ENCODE measurements around the gene ZDHHC5.

ZDHHC5 gene

DNA sequence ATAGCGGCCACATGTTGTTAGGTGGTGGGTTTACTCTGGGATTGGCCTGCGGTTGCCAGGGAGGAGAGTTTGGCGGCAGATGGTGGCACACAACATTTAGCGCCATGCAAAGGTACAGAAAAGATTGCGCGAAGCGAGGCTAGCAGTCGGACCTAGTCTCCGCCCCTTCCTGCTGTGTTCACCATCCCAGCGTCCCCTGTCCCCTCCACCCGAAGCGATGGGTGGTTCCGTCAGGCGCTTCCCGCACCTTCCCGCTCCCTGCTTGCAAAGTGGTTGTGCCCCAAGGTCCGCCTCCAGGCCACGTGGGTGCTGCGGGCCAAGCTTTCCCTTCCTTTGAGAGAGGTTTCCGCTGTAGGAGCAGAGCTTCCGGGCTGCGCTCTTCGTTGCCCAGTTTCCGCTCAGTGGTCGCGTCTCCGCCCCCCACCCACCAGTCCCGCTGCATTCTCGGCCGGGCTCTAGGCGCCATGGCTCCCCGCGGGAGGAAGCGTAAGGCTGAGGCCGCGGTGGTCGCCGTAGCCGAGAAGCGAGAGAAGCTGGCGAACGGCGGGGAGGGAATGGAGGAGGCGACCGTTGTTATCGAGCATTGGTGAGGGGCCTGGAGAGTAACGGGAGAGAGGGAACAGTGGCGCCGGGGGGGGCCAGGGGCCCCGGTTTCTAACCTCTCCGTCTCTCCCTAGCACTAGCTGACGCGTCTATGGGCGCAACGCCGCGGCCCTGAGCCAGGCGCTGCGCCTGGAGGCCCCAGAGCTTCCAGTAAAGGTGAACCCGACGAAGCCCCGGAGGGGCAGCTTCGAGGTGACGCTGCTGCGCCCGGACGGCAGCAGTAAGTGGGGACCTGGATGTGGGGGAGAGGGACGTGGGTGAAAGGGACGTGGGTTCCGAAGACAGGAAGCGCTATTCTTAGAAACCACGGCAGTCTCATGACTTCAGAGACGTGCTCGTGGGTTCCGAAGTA is 73.5 kb downstream of the ZDHHC5 start, which contains the start of gene SELENOH:
TSS of gene SELENOH (plus strand) at position 360 of the 955 bp plus-strand sequence. CDS start at position 465, 105 bp downstream.
- peak; percentile 98 for DNase-seq

GRCh38 chr11:57742087-57742452 is 74.2 kb downstream of the ZDHHC5 start:
- DNase-seq = peak; percentile 31

GRCh38 chr11:57744357-57744756 is 76.4 kb downstream of the ZDHHC5 start:
- no peak for DNase-seq

GRCh38 chr11:57745206-57745605 is 77.3 kb downstream of the ZDHHC5 start:
- DNase-seq = no peak

DNA sequence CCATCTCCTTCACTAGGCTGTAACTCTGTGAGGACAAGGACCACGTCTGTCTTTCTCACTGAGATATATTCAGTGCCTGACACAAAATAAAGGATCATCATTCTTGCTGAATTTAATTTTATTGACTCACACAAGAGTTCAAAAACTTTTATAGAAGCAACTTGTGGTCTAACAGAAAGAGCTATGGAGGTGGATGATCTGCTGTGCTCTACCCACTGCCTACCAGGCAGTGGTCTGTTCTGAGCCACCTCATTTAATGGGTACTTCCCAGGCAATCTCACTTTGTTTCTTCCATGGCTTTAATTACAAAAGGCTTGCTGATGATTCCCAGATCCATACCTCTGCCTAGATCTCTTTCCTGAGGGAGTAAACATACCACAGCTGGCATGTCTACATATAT is 79.0 kb downstream of the ZDHHC5 start:
- DNase-seq = no peak

Measured in stimulated activated CD4-positive, alpha-beta T cell treated with anti-CD3 and anti-CD28 coated beads, Interleukin-15, amount 100 ng/mL, for 24 hours (primary cell).